Naive B cell (primary cell): Measurements from ENCODE around the gene ADPRM. TPM values are rescaled to one million over a fixed set of nuclear protein-coding genes. Genes with fewer than 3 reads are reported as not detected.
A peak's percentile ranks its signal among the peaks of the same experiment; 100 is the strongest.

Source experiments
- ATAC-seq, 2 donors: fragments of 150-1000 bp; cut with Tn5 transposase; 2 replicates each; pipeline ENCODE4 v1.10.0; 2021; ENCODE audit warnings: low read depth in 2 of 2, mild to moderate bottlenecking in 2 of 2, moderate library complexity in 2 of 2
- DNase-seq: peaks from one replicate; pipeline ENCODE4 v3.0.0; 2022
- H3K27ac Mint-ChIP-seq, 6 donors: one replicate each; pipeline ENCODE4 v1.8.0; 2020 to 2022; ENCODE audit warnings: mild to moderate bottlenecking in 6 of 6, mixed read lengths in 6 of 6, moderate library complexity in 5 of 6, inconsistent platforms in 2 of 6
- H3K27me3 Mint-ChIP-seq, 3 donors: one replicate each; pipeline ENCODE4 v1.8.0; 2021 to 2022; ENCODE audit warnings: mixed read lengths in 3 of 3, mild to moderate bottlenecking in 1 of 3
- H3K36me3 Mint-ChIP-seq, 2 donors: one replicate each; pipeline ENCODE4 v1.8.0; 2020 to 2022; ENCODE audit warnings: mixed read lengths in 2 of 2, inconsistent platforms in 1 of 2, mild to moderate bottlenecking in 1 of 2
- H3K4me1 Mint-ChIP-seq, 3 donors: one replicate each; pipeline ENCODE4 v1.8.0; 2020 to 2022; ENCODE audit warnings: mixed read lengths in 3 of 3, inconsistent platforms in 1 of 3, mild to moderate bottlenecking in 1 of 3, moderate library complexity in 1 of 3
- H3K4me3 Mint-ChIP-seq, 8 donors: one replicate each; pipeline ENCODE4 v1.8.0; 2020 to 2022; ENCODE audit warnings: mild to moderate bottlenecking in 8 of 8, mixed read lengths in 8 of 8, moderate library complexity in 8 of 8, inconsistent platforms in 2 of 8
- H3K9me3 Mint-ChIP-seq, 7 donors: one replicate each; pipeline ENCODE4 v1.8.0; 2020 to 2022; ENCODE audit warnings: mixed read lengths in 7 of 7, mild to moderate bottlenecking in 5 of 7, inconsistent platforms in 2 of 7, moderate library complexity in 1 of 7
- polyA plus RNA-seq, 6 donors: library from polyadenylated mRNA; unstranded; fragments of 300-500 nt; fragmentation: Illumina TruSeq; gene quantifications; one replicate each; pipeline ENCODE4 v1.2.3, GENCODE V29; 2021; ENCODE audit warnings: low read depth in 6 of 6

ADPRM gene, protein sequence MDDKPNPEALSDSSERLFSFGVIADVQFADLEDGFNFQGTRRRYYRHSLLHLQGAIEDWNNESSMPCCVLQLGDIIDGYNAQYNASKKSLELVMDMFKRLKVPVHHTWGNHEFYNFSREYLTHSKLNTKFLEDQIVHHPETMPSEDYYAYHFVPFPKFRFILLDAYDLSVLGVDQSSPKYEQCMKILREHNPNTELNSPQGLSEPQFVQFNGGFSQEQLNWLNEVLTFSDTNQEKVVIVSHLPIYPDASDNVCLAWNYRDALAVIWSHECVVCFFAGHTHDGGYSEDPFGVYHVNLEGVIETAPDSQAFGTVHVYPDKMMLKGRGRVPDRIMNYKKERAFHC
- polyA plus RNA-seq, result 100 to 1,000 TPM in 2 of 6 donors, 10 to 100 TPM in 4; 81.3 to 128 (median 94.1) TPM

DNA sequence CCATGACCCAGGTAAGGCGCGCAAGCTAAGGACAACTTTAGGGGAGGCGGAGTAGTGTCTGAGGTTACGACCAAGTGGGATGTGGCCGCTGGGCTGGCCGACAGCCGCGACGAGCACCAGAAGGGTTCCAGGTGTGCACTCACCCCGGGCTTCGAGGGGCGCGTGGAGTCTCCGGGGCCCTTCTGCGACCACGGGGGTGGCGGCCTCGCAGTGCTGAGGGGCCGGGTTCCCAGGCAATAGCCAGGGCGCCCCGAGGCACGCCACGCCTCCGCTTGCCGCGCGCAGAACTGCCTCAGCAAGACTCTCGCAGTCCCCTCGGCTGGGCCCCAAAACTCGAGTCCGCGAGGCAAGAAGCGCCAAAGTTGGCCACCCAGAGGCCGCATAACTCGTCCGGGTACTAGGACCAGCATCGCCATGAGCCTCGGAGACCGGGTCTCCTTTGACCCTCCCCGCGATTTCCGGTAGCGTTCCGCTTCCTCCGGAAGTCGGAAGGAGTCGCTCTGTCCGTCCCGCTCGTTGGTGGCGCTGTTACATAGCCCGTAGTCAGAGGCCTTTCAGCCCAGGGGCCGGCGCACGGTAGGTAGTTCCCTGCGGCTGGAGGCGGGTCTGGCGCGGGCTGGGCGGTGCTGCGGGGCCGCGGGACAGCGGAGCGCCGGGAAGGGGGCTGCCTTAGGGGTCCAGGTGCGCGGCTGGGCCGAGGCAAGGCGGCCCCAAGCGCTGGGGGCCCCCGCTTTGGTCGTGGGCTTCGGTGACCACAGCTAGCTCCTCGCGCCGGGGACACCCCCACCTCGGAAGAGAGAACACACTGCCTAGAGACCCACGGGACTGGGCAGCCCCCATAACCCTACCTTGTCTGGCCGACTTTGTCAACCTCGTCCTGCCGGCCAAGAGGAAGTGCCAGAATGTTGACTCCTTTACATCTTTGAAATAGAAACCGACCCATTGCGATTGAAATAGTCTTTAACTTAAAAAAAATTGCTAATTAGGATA is at the start of gene ADPRM, which contains the start of gene SCO1:
TSS of gene ADPRM (plus strand) at position 503 of the 990 bp plus-strand sequence. CDS start 7,333 bp downstream, outside the sequence.
TSS of gene SCO1 (minus strand) at position 442 of the 990 bp plus-strand sequence. CDS start at position 416, 26 bp downstream.
- Mint-ChIP-seq H3K4me3 (peak within 1 kb of the TSS; percentile 94 to 100 (median 96)), H3K27me3 (no peaks in the 10 kb centered on the region), H3K9me3 (no peaks in the 10 kb centered on the region), H3K36me3 (peaks cover 0 to 11% of the 10 kb centered on the region in 2 donors), H3K27ac (peak within 1 kb of the TSS; percentile 95 to 99 (median 96)), H3K4me1 (peaks cover 35 to 53% (median 38%) of the 10 kb centered on the region in 3 donors)
- ATAC-seq (peak; percentile 91), DNase-seq (peak; percentile 90)

GRCh38 chr17:10648381-10648780 is 49.0 kb upstream of the ADPRM start:
- ATAC-seq, result no peak
- peak overlapping the region in 3 of 6 donors; percentile 2 to 28 (median 19) for H3K27ac Mint-ChIP-seq
- peaks cover 6 to 12% (median 12%) of the 10 kb centered on the region in 3 donors for H3K4me1 Mint-ChIP-seq
- H3K4me3 Mint-ChIP-seq, result no peak overlapping the region
- H3K9me3 Mint-ChIP-seq, result no peaks in the 10 kb centered on the region
- peaks cover 11 to 15% of the 10 kb centered on the region in 2 donors for H3K36me3 Mint-ChIP-seq
- DNase-seq, result no peak
- H3K27me3 Mint-ChIP-seq, result no peaks in the 10 kb centered on the region

DNA sequence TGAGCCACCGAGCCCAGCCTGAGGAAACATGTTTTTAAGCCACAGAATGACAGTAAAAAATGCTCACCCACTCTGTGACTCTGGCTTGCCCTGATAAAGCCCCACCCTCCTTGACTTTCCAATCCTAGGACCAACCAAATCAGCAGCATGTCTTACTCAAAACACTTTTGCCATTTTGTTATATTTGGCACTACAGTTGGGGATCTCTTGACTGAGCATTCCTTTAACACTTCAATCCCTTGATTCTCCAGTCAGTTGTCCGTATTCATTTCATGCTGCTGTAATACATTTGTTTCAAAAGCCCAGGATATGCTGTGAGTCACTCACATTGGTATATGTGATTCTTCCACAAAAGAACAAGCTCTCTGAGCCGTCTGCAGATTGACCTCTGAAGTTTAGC is 48.4 kb upstream of the ADPRM start:
- H3K9me3 Mint-ChIP-seq, result no peaks in the 10 kb centered on the region
- no peak for ATAC-seq
- no peak overlapping the region for H3K27ac Mint-ChIP-seq
- H3K27me3 Mint-ChIP-seq, result peaks cover 0 to 4% (median 0%) of the 10 kb centered on the region in 3 donors
- H3K36me3 Mint-ChIP-seq, result peaks cover 10 to 12% of the 10 kb centered on the region in 2 donors
- DNase-seq, result no peak
- peaks cover 11 to 18% (median 17%) of the 10 kb centered on the region in 3 donors for H3K4me1 Mint-ChIP-seq
- no peak overlapping the region for H3K4me3 Mint-ChIP-seq

DNA sequence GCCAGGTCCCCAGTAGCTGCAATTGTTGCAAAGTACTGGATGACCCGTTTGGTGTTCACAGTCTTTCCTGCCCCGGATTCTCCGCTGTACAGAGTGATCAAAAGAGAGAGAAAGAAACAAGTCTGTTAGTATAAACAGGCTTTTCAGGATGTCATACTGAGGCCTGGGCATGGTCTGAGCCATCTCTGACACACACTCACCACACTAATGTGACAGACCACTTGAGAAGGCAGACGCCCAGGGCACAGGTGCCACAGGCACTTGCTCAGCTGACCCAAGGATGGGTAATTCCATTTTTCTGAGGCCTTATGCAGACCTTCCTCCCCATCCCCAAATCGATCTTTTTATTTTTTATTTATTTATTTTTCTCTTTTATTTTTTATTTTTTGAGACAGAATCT is 47.8 kb upstream of the ADPRM start:
- H3K36me3 Mint-ChIP-seq, result peaks cover 4 to 7% of the 10 kb centered on the region in 2 donors
- H3K9me3 Mint-ChIP-seq, result no peaks in the 10 kb centered on the region
- no peak for DNase-seq
- H3K4me3 Mint-ChIP-seq, result no peak overlapping the region
- peaks cover 0 to 8% (median 0%) of the 10 kb centered on the region in 3 donors for H3K27me3 Mint-ChIP-seq
- H3K4me1 Mint-ChIP-seq, result peaks cover 14 to 22% (median 19%) of the 10 kb centered on the region in 3 donors
- no peak for ATAC-seq
- H3K27ac Mint-ChIP-seq, result peak overlapping the region in 1 of 6 donors; percentile 35

DNA sequence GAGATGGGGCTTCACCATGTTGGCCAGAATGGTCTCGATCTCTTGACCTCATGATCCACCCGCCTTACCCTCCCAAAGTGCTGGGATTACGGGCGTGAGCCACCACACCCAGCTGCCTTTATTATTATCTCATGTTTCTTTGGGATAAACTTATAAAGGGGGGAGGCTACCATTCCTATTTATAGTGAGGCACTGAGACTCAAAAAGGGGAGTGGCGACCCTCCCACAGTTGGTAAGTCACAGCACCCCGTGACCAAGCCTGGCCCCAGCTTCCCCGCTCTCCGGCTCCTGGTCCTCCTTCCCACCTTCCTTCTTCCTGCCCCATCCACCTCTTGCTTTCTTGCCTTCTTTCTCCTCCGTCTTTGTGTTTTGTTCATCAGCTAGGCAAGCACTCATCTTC is 45.5 kb upstream of the ADPRM start:
- Mint-ChIP-seq H3K4me3 (no peak overlapping the region), H3K27me3 (peaks cover 0 to 8% (median 0%) of the 10 kb centered on the region in 3 donors), H3K27ac (peak overlapping the region in 1 of 6 donors; percentile 79), H3K36me3 (peaks cover 4 to 7% of the 10 kb centered on the region in 2 donors), H3K9me3 (no peaks in the 10 kb centered on the region), H3K4me1 (peaks cover 14 to 18% (median 14%) of the 10 kb centered on the region in 3 donors)
- DNase-seq, result no peak
- no peak for ATAC-seq

DNA sequence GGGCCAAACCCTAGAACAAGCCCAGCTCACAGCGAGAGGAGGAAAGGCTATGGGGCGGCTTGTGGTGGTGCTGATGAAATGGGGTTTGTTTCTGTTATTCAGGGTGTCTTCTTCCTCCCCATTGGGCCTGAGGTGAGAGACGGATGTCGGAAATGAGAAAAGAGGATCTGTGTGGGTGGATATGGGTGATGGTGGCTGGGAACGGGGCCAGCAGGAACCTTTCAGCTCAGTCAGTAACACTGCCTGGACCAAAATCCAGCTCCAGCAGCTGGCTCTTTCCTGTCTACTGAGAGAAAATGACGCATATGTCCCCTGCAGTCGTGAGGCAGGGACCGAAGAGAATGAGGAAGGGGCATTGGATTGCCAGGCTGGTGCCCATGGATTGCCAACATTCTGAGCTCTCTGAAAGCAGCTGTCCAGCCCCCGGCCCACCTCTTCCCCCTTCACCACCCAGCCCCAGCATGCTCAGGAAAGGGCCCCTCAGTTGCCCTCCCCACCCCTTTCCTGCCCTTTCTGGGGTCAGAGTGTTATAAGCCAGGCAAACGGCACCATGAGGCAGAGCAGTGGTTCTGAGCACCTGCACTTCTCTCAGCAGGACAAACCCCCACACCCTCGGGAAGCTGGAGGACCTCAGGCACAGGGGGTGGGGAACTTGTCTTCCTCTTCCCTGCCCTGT is 44.3 kb upstream of the ADPRM start:
- Mint-ChIP-seq H3K9me3 (no peaks in the 10 kb centered on the region), H3K36me3 (peaks cover 4 to 7% of the 10 kb centered on the region in 2 donors), H3K4me1 (peaks cover 14 to 18% (median 14%) of the 10 kb centered on the region in 3 donors), H3K27me3 (peaks cover 0 to 8% (median 0%) of the 10 kb centered on the region in 3 donors), H3K4me3 (peak overlapping the region in 4 of 8 donors; percentile 13 to 69 (median 44)), H3K27ac (peak overlapping the region in 2 of 6 donors; percentile 12 to 86)
- DNase-seq (no peak), ATAC-seq (no peak)

DNA sequence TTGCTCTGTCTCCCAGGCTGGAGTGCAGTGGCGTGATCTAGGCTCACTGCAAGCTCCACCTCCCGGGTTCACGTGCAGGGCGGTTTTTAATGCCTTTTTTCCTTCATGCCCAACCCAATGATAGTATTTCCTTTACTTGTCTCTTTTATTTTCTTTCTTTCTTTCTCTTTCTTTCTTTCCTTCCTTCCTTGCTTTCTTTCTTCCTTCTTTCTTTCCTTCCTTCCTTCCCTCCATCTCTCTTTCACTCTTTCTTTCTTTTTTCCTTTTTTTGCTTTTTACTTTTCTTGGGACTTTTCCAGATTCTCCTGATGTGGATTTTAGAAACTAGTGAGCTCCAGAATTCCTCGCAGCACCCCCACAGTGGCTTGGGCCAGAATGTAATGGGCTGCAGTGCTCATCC is 43.4 kb upstream of the ADPRM start:
- H3K4me3 Mint-ChIP-seq, result no peak overlapping the region
- DNase-seq, result no peak
- ATAC-seq, result no peak
- H3K27me3 Mint-ChIP-seq, result peaks cover 0 to 8% (median 0%) of the 10 kb centered on the region in 3 donors
- H3K4me1 Mint-ChIP-seq, result peaks cover 14 to 18% (median 14%) of the 10 kb centered on the region in 3 donors
- H3K27ac Mint-ChIP-seq, result peak overlapping the region in 1 of 6 donors; percentile 25
- peaks cover 4 to 8% of the 10 kb centered on the region in 2 donors for H3K36me3 Mint-ChIP-seq
- no peaks in the 10 kb centered on the region for H3K9me3 Mint-ChIP-seq

- Mint-ChIP-seq H3K27me3 (peaks cover 0 to 8% (median 0%) of the 10 kb centered on the region in 3 donors), H3K36me3 (peaks cover 4 to 12% of the 10 kb centered on the region in 2 donors), H3K4me3 (no peak within 1 kb of the TSS), H3K27ac (peak within 1 kb of the TSS in 2 of 6 donors; percentile 13 to 76), H3K9me3 (no peaks in the 10 kb centered on the region), H3K4me1 (peaks cover 14 to 18% (median 14%) of the 10 kb centered on the region in 3 donors)
- ATAC-seq (no peak), DNase-seq (no peak)
Observed at GRCh38 chr17:10657148-10657547, 40.2 kb upstream of the ADPRM start, which contains the start of gene MYH3. TSS of gene MYH3 (minus strand) at chr17:10657309. CDS start at chr17:10655064, 2,245 bp downstream.

- Mint-ChIP-seq H3K27me3 (peaks cover 0 to 8% (median 0%) of the 10 kb centered on the region in 3 donors), H3K9me3 (no peaks in the 10 kb centered on the region), H3K27ac (peak overlapping the region in 2 of 6 donors; percentile 13 to 76), H3K4me1 (peaks cover 11 to 15% (median 11%) of the 10 kb centered on the region in 3 donors), H3K4me3 (no peak overlapping the region), H3K36me3 (peaks cover 4 to 12% of the 10 kb centered on the region in 2 donors)
- no peak for ATAC-seq
- DNase-seq, result no peak
Observed at GRCh38 chr17:10657879-10658278, 39.5 kb upstream of the ADPRM start.

DNA sequence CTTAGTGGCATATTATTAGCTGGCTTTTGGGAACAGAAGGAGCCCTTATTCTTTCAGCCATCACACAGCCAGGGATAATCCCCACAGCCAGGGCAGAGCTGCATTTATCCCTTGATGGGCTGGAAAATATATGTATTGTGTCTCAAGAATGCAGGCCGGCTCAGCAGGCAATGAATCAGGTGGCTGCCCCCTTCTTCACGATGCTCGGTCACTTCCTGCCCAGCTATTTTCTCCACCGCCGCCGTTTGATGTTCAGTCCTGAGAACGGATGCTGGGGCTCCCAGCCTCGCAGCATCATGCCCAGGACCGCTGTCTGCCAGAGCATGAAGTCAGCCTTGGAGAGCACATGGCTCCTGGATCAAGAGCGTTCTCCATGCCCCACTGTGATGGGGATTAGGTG is 36.0 kb upstream of the ADPRM start:
- DNase-seq, result no peak
- H3K4me1 Mint-ChIP-seq, result no peaks in the 10 kb centered on the region
- peaks cover 12 to 14% of the 10 kb centered on the region in 2 donors for H3K36me3 Mint-ChIP-seq
- H3K27ac Mint-ChIP-seq, result no peak overlapping the region
- H3K27me3 Mint-ChIP-seq, result no peaks in the 10 kb centered on the region
- H3K9me3 Mint-ChIP-seq, result no peaks in the 10 kb centered on the region
- H3K4me3 Mint-ChIP-seq, result no peak overlapping the region
- no peak for ATAC-seq

DNA sequence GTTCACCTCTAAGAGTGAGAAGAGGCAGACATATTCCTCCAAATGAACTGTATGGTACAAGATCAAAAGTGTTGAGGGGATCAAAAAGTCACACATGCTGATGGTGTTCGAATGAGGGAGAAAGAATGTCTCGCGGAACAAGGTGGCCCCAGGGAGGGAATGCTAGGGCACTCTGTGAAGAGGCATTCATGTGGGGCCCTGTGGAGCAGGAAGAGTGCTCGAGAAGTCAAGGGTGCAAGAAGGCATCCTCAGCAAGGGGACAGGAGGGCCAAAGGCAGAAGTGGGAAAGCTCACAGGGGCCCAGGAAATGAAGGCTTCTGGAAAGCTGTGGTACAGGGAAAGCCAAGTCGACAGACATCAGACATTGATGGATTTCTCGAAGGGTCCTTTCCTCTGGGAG is 34.2 kb upstream of the ADPRM start:
- ATAC-seq (no peak), DNase-seq (no peak)
- Mint-ChIP-seq H3K4me3 (no peak overlapping the region), H3K9me3 (no peaks in the 10 kb centered on the region), H3K36me3 (peaks cover 12 to 20% of the 10 kb centered on the region in 2 donors), H3K27ac (no peak overlapping the region), H3K27me3 (no peaks in the 10 kb centered on the region), H3K4me1 (no peaks in the 10 kb centered on the region)

GRCh38 chr17:10664571-10664970 is 32.8 kb upstream of the ADPRM start:
- peak overlapping the region in 1 of 6 donors; percentile 31 for H3K27ac Mint-ChIP-seq
- no peaks in the 10 kb centered on the region for H3K27me3 Mint-ChIP-seq
- H3K36me3 Mint-ChIP-seq, result peaks cover 6 to 20% of the 10 kb centered on the region in 2 donors
- H3K9me3 Mint-ChIP-seq, result no peaks in the 10 kb centered on the region
- H3K4me3 Mint-ChIP-seq, result peak overlapping the region in 1 of 8 donors; percentile 59
- no peaks in the 10 kb centered on the region for H3K4me1 Mint-ChIP-seq
- ATAC-seq (no peak), DNase-seq (no peak)
